DND-41 (cell line): Measurements from ENCODE around the gene FHIT.

ENCODE experiments used
- EZH2 ChIP-seq: IDR thresholded peaks from 3 replicates; pipeline ENCODE4 v1.6.1; 2012; ENCODE audit warnings: borderline replicate concordance, low read depth, mild to moderate bottlenecking, moderate library complexity, low read length, inconsistent platforms; ENCODE audit not compliant: severe bottlenecking
- TF ChIP-seq, protein P1 (sequence below): IDR thresholded peaks from 2 replicates; pipeline ENCODE4 v1.5.1; 2012; ENCODE audit warnings: borderline replicate concordance, low read length, moderate library complexity, mild to moderate bottlenecking; ENCODE audit not compliant: poor library complexity, severe bottlenecking; ENCODE audit errors: extremely low read depth

GRCh38 chr3:60829058-60829457 is 422.2 kb downstream of the FHIT start:
- TF ChIP-seq, protein P1, sequence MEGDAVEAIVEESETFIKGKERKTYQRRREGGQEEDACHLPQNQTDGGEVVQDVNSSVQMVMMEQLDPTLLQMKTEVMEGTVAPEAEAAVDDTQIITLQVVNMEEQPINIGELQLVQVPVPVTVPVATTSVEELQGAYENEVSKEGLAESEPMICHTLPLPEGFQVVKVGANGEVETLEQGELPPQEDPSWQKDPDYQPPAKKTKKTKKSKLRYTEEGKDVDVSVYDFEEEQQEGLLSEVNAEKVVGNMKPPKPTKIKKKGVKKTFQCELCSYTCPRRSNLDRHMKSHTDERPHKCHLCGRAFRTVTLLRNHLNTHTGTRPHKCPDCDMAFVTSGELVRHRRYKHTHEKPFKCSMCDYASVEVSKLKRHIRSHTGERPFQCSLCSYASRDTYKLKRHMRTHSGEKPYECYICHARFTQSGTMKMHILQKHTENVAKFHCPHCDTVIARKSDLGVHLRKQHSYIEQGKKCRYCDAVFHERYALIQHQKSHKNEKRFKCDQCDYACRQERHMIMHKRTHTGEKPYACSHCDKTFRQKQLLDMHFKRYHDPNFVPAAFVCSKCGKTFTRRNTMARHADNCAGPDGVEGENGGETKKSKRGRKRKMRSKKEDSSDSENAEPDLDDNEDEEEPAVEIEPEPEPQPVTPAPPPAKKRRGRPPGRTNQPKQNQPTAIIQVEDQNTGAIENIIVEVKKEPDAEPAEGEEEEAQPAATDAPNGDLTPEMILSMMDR, result no peak
- TF ChIP-seq EZH2, result no peak
